H1 (cell line): ENCODE measurements around the gene AXIN2. TPM values are rescaled to one million over a fixed set of nuclear protein-coding genes. Genes with fewer than 3 reads are reported as not detected.

ENCODE experiments used
- CBX5 ChIP-seq: fragments of 300-800, 300-1000 bp; sonication (generic); IDR thresholded peaks from 2 replicates; pipeline ENCODE4 v1.7.1; 2016; ENCODE audit warnings: antibody characterized with exemption, low read length, low read depth
- CBX8 ChIP-seq: fragments of 300-800, 300-1000 bp; sonication (generic); IDR thresholded peaks from 2 replicates; pipeline ENCODE4 v1.7.1; 2016; ENCODE audit warnings: low read depth, low read length, borderline replicate concordance
- EGR1 ChIP-seq: IDR thresholded peaks from 2 replicates; pipeline ENCODE4 v1.6.1; 2011; ENCODE audit warnings: low read depth, low read length, borderline replicate concordance
- EP300 ChIP-seq, 2 experiments: IDR thresholded peaks; 1 replicate in 1 of 2; 2 replicates in 1 of 2; pipeline ENCODE4 v1.6.1; 2011 to 2012; ENCODE audit warnings: low read depth in 2 of 2, low read length in 2 of 2, mild to moderate bottlenecking in 2 of 2, borderline replicate concordance in 1 of 2, inconsistent platforms in 1 of 2, moderate library complexity in 1 of 2
- EZH2 ChIP-seq: fragments of 200-600 bp; sonication (generic); IDR thresholded peaks from 2 replicates; pipeline ENCODE4 v1.7.1; 2012; ENCODE audit warnings: low read depth, mild to moderate bottlenecking, moderate library complexity, low read length, inconsistent platforms; ENCODE audit not compliant: severe bottlenecking
- FOSL1 ChIP-seq: IDR thresholded peaks from 2 replicates; pipeline ENCODE4 v1.6.1; 2011; ENCODE audit warnings: mild to moderate bottlenecking, low read depth, low read length, moderate library complexity; ENCODE audit not compliant: insufficient read depth
- HDAC2 ChIP-seq, 2 experiments: fragments of 300-600 bp in 1 of 2; sonication (generic) in 1 of 2; IDR thresholded peaks; 2 replicates each; pipeline ENCODE4 v1.6.1; 2011 to 2012; ENCODE audit warnings: low read depth in 2 of 2, low read length in 2 of 2, mild to moderate bottlenecking in 2 of 2, moderate library complexity in 2 of 2, borderline replicate concordance in 1 of 2, inconsistent platforms in 1 of 2
- KDM4A ChIP-seq: IDR thresholded peaks from one replicate; pipeline ENCODE4 v1.7.1; 2012; ENCODE audit warnings: low read depth, mild to moderate bottlenecking, moderate library complexity, low read length, inconsistent platforms; ENCODE audit not compliant: severe bottlenecking
- POU5F1 ChIP-seq: IDR thresholded peaks from 2 replicates; pipeline ENCODE4 v1.6.1; 2011; ENCODE audit warnings: low read depth, mild to moderate bottlenecking, low read length, moderate library complexity
- RAD21 ChIP-seq, 2 experiments: IDR thresholded peaks in 1 of 2; conservative IDR thresholded peaks in 1 of 2; 2 replicates each; pipeline ENCODE4 v1.6.1; 2011; ENCODE audit warnings: low read depth in 2 of 2, low read length in 2 of 2, improper control_type of control experiment in 1 of 2, inconsistent platforms in 1 of 2, mild to moderate bottlenecking in 1 of 2, moderate library complexity in 1 of 2
- RBBP5 ChIP-seq: IDR thresholded peaks from 2 replicates; pipeline ENCODE4 v1.7.1; 2012; ENCODE audit warnings: low read depth, mild to moderate bottlenecking, inconsistent platforms, low read length, moderate library complexity, borderline replicate concordance
- SP2 ChIP-seq: IDR thresholded peaks from 2 replicates; pipeline ENCODE4 v1.6.1; 2012; ENCODE audit warnings: mild to moderate bottlenecking, low read length, inconsistent platforms
- TAF1 ChIP-seq: IDR thresholded peaks from 2 replicates; pipeline ENCODE4 v1.6.1; 2011; ENCODE audit warnings: mild to moderate bottlenecking, low read depth, low read length
- TAF7 ChIP-seq: optimal IDR thresholded peaks from 2 replicates; pipeline ENCODE3; 2011; ENCODE audit warnings: low read depth, mild to moderate bottlenecking, inconsistent platforms, low read length, moderate library complexity, borderline replicate concordance
- TCF12 ChIP-seq: IDR thresholded peaks from 2 replicates; pipeline ENCODE4 v1.6.1; 2011; ENCODE audit warnings: low read depth, mild to moderate bottlenecking, low read length
- polyA plus RNA-seq, 7 experiments: library from polyadenylated mRNA; depleted of rRNA in 3 of 7; stranded (reverse) in 5 of 7; unstranded in 2 of 7; fragments of >200 nt in 5 of 7; fragments of 200-250 nt in 2 of 7; gene quantifications; 1 replicate in 5 of 7; 2 replicates in 1 of 7; 4 replicates in 1 of 7; pipeline versions ENCODE4 v1.2.1 to v1.2.3, GENCODE V29; 2011 to 2013; ENCODE audit warnings: missing spikeins in 2 of 7, mixed read lengths in 2 of 7
- total RNA-seq: library from RNA; stranded (reverse); fragmentation: NEBNext Ultra II Directional; extraction: Animal tissue kit (Norgen Biotek cat#: 25700); gene quantifications from 2 replicates; pipeline ENCODE4 v1.2.1, GENCODE V29; 2021
- TF ChIP-seq, protein P1 (sequence below): IDR thresholded peaks from 2 replicates; pipeline ENCODE4 v1.6.1; 2012; ENCODE audit warnings: inconsistent platforms
- TF ChIP-seq, protein P2 (sequence below): IDR thresholded peaks from 2 replicates; pipeline ENCODE4 v1.6.1; 2011; ENCODE audit warnings: low read length, improper control_type of control experiment
- TF ChIP-seq, protein P3 (sequence below), 3 experiments: IDR thresholded peaks; 1 replicate in 2 of 3; 2 replicates in 1 of 3; pipeline versions ENCODE4 v1.5.1 to v1.6.1; 2011; ENCODE audit warnings: low read length in 3 of 3, mild to moderate bottlenecking in 3 of 3, inconsistent platforms in 2 of 3, low read depth in 1 of 3, moderate library complexity in 1 of 3; ENCODE audit not compliant: insufficient read depth in 1 of 3; ENCODE audit errors: control extremely low read depth in 1 of 3

Gene AXIN2
- total and polyA plus RNA-seq, 2 of the 8 experiments (the other 6 are each of a cell fraction or from before 2014, with no cell fraction given) = 17.7 to 33.4 TPM

DNA sequence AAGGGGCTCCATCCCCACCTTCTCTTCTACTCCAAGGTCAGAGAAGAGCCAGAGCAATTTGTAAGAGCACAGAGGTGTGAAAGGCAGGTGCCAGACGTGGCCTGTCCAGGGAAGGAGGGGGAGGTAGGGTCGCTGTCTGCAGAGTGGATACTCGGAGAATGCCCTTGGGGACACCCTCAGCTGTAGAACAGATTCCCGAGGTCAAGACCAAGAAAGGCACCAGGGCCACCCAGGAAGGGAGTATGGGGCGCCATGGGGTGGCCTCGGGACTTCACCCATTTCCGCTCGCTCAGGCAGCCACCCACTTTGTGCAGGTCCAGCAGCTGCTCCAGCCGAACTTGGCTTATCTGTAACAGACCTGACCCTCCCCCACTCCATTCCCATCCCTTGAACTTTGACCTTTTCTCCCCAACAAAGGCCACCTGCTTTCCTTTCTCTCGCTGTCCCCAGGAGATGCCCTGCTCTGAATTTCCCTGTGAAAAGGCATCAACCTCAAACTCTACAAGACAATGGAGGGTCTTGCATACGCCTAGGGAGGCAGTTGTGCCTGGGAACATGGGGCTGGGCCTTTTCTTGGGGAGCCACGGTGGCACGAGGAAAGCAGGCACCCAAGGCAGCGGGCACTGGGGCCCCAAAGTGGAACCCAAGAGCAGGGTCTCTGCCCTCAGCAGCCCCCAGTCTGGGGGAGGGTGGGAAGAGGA is 11.3 kb upstream of the AXIN2 start (continued):
- TF ChIP-seq, protein P1, sequence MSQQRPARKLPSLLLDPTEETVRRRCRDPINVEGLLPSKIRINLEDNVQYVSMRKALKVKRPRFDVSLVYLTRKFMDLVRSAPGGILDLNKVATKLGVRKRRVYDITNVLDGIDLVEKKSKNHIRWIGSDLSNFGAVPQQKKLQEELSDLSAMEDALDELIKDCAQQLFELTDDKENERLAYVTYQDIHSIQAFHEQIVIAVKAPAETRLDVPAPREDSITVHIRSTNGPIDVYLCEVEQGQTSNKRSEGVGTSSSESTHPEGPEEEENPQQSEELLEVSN = peak; percentile 77
- TF ChIP-seq CBX8 (no peak), TAF7 (peak; percentile 29), POU5F1 (peak; percentile 56; the same call in 1 of the 2 replicates), TAF1 (0 out of 2 replicates have a peak, but pooled peaks have one; percentile 2), TCF12 (peak; percentile 98), SP2 (no peak), CBX5 (no peak), EGR1 (no peak), EP300 (IDR thresholded peaks at IDR 0.05; ENCODE audit: borderline replicate concordance in 1 of 2, low read depth in 2 of 2, low read length in 2 of 2) (peak in 1 of 2 experiments; percentile 93; a peak in 1 of 3 replicates), EZH2 (no peak), FOSL1 (no peak), RAD21 (IDR thresholded peaks at IDR 0.05 in 1 of 2, conservative IDR thresholded peaks at IDR 0.05 in 1 of 2; ENCODE audit: low read depth in 2 of 2, low read length in 2 of 2) (no peak; a peak in 1 of 4 replicates), HDAC2 (IDR thresholded peaks at IDR 0.05; ENCODE audit: borderline replicate concordance in 1 of 2, low read depth in 2 of 2, low read length in 2 of 2) (peak; percentile 58 to 91; a peak in 2 of 4 replicates), KDM4A (peak; percentile 35), RBBP5 (peak; percentile 99)
- TF ChIP-seq, protein P2, sequence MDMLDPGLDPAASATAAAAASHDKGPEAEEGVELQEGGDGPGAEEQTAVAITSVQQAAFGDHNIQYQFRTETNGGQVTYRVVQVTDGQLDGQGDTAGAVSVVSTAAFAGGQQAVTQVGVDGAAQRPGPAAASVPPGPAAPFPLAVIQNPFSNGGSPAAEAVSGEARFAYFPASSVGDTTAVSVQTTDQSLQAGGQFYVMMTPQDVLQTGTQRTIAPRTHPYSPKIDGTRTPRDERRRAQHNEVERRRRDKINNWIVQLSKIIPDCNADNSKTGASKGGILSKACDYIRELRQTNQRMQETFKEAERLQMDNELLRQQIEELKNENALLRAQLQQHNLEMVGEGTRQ = no peak
- TF ChIP-seq, protein P3, sequence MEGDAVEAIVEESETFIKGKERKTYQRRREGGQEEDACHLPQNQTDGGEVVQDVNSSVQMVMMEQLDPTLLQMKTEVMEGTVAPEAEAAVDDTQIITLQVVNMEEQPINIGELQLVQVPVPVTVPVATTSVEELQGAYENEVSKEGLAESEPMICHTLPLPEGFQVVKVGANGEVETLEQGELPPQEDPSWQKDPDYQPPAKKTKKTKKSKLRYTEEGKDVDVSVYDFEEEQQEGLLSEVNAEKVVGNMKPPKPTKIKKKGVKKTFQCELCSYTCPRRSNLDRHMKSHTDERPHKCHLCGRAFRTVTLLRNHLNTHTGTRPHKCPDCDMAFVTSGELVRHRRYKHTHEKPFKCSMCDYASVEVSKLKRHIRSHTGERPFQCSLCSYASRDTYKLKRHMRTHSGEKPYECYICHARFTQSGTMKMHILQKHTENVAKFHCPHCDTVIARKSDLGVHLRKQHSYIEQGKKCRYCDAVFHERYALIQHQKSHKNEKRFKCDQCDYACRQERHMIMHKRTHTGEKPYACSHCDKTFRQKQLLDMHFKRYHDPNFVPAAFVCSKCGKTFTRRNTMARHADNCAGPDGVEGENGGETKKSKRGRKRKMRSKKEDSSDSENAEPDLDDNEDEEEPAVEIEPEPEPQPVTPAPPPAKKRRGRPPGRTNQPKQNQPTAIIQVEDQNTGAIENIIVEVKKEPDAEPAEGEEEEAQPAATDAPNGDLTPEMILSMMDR (IDR thresholded peaks at IDR 0.05; ENCODE audit: control extremely low read depth in 1 of 3, insufficient read depth in 1 of 3, low read depth in 1 of 3, low read length in 3 of 3) = no peak
